Measurements from ENCODE around the gene FBXW5. TPM values are rescaled to one million over a fixed set of nuclear protein-coding genes. Genes with fewer than 3 reads are reported as not detected.

FBXW5 gene
- total RNA-seq, 1 experiment from 2014 or later = 88.0 TPM

DNA sequence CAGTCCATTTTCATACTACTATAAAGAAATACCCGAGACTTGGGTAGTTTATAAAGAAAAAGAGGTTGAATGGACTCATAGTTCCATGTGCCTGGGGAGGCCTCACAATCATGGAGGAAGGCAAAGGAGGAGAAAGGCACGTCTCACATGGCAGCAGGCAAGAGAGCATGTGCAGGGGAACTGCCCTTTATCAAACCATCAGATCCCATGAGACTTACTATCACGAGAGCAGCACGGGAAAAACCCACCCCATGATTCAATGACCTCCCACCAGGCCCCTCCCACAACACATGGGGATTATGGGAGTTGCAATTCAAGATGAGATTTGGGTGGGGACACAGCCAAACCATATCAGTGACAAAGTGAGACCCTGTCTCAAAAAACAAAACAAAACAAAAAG is 38.3 kb downstream of the FBXW5 start:
- Histone ChIP-seq H4K20me1 (ENCODE audit: insufficient read depth) (no peaks in the 10 kb centered on the region), H2AFZ (ENCODE audit: low read depth, low read length, poor library complexity, severe bottlenecking) (no peak overlapping the region), H3K27me3 (ENCODE audit: insufficient read depth, low read length) (no peaks in the 10 kb centered on the region), H3K36me3 (ENCODE audit: control insufficient read depth in 1 of 2, insufficient read depth in 2 of 2, low read length in 2 of 2) (peaks cover 6 to 26% of the 10 kb centered on the region in 2 experiments; a peak in 3 of 4 replicates), H3K27ac (ENCODE audit: low read depth, low read length) (no peak overlapping the region), H3K9me2 (ENCODE audit: insufficient read depth) (no peaks in the 10 kb centered on the region), H3K9me3 (ENCODE audit: control insufficient read depth in 1 of 2, insufficient read depth in 1 of 2, low read depth in 1 of 2, low read length in 2 of 2) (no peaks in the 10 kb centered on the region), H3K4me2 (ENCODE audit: low read length) (no peak overlapping the region), H3K79me2 (ENCODE audit: insufficient read depth, low read length) (peaks cover 30% of the 10 kb centered on the region; the same call in 1 of the 2 replicates), H3K9ac (ENCODE audit: low read length) (no peak overlapping the region), H3K4me3 (replicated peaks in 1 of 2; ENCODE audit: low read depth in 1 of 2, low read length in 2 of 2) (no peak overlapping the region), H3K4me1 (ENCODE audit: control insufficient read depth in 1 of 2, insufficient read depth in 2 of 2, low read length in 2 of 2) (peaks cover 7 to 11% of the 10 kb centered on the region in 2 experiments)
- TF ChIP-seq YY1 (IDR thresholded peaks at IDR 0.05; ENCODE audit: extremely low read depth, insufficient replicate concordance, low read depth, low read length) (no peak), SP1 (IDR thresholded peaks at IDR 0.05; ENCODE audit: low read depth) (no peak), EGR1 (IDR thresholded peaks at IDR 0.05; ENCODE audit: low read depth) (no peak), ELF1 (IDR thresholded peaks at IDR 0.05; ENCODE audit: borderline replicate concordance, low read depth) (no peak), EZH2phosphoT487 (IDR thresholded peaks at IDR 0.05; ENCODE audit: borderline replicate concordance) (no peak), POLR2A (IDR thresholded peaks at IDR 0.05; ENCODE audit: borderline replicate concordance, extremely low read depth, insufficient read depth, insufficient read length) (no peak), SIN3A (IDR thresholded peaks at IDR 0.05; ENCODE audit: low read depth) (no peak), POLR2AphosphoS5 (IDR thresholded peaks at IDR 0.05; ENCODE audit: low read depth, low read length) (no peak), RAD21 (IDR thresholded peaks at IDR 0.05; ENCODE audit: low read depth) (no peak), SRF (IDR thresholded peaks at IDR 0.05; ENCODE audit: low read depth) (no peak), FOSL1 (IDR thresholded peaks at IDR 0.05; ENCODE audit: low read depth) (no peak), ZFX (IDR thresholded peaks at IDR 0.05) (no peak)
- TF ChIP-seq, protein P1, sequence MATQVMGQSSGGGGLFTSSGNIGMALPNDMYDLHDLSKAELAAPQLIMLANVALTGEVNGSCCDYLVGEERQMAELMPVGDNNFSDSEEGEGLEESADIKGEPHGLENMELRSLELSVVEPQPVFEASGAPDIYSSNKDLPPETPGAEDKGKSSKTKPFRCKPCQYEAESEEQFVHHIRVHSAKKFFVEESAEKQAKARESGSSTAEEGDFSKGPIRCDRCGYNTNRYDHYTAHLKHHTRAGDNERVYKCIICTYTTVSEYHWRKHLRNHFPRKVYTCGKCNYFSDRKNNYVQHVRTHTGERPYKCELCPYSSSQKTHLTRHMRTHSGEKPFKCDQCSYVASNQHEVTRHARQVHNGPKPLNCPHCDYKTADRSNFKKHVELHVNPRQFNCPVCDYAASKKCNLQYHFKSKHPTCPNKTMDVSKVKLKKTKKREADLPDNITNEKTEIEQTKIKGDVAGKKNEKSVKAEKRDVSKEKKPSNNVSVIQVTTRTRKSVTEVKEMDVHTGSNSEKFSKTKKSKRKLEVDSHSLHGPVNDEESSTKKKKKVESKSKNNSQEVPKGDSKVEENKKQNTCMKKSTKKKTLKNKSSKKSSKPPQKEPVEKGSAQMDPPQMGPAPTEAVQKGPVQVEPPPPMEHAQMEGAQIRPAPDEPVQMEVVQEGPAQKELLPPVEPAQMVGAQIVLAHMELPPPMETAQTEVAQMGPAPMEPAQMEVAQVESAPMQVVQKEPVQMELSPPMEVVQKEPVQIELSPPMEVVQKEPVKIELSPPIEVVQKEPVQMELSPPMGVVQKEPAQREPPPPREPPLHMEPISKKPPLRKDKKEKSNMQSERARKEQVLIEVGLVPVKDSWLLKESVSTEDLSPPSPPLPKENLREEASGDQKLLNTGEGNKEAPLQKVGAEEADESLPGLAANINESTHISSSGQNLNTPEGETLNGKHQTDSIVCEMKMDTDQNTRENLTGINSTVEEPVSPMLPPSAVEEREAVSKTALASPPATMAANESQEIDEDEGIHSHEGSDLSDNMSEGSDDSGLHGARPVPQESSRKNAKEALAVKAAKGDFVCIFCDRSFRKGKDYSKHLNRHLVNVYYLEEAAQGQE (IDR thresholded peaks at IDR 0.05; ENCODE audit: low read depth) = no peak
- ChIA-PET RAD21 (ENCODE audit: low non-redundant PET in 1 of 2, low total read pairs in 2 of 2, uncharacterized antibody in 2 of 2, unreplicated experiment in 2 of 2) (no interaction called here), POLR2A (no interaction called here), CTCF (no interaction called here)
- intact Hi-C loops (cut with micrococcal nuclease) = no loop called here
- ATAC-seq (no peak), DNase-seq (ENCODE audit: low read depth, low spot score) (no peak)
- no TSS peak for BruUV-seq (replicated peaks)

All from HCT116 (cell line).